Stomach (tissue), 9 donors: Measurements from ENCODE around the gene RETREG2. TPM values are rescaled to one million over a fixed set of nuclear protein-coding genes. Genes with fewer than 3 reads are reported as not detected.
A peak's percentile ranks its signal among the peaks of the same experiment; 100 is the strongest.

Source experiments
- DNase-seq, 2 donors: peaks; one replicate each; pipeline versions ENCODE4 v3.0.0 to v3.0.0-alpha.2; 2013 to 2019
- H3K27ac ChIP-seq, 5 donors: fragments of 200-600 bp in 4 of 5; sonication (generic) in 4 of 5; one replicate each; pipeline ENCODE4 v1.5.1; 2013 to 2019; ENCODE audit warnings: mild to moderate bottlenecking in 1 of 5, moderate library complexity in 1 of 5
- H3K27me3 ChIP-seq, 3 donors: fragments of 200-600 bp; sonication (generic); one replicate each; pipeline ENCODE4 v1.5.1; 2017 to 2019; ENCODE audit warnings: mixed run types in 1 of 3
- H3K36me3 ChIP-seq, 4 donors: fragments of 200-600 bp; sonication (generic); 1 replicate in 3 of 4; 2 replicates in 1 of 4; pipeline ENCODE4 v1.5.1; 2016 to 2019
- H3K4me1 ChIP-seq, 4 donors: fragments of 200-600 bp; sonication (generic); one replicate each; pipeline ENCODE4 v1.5.1; 2016 to 2019
- H3K4me3 ChIP-seq, 4 donors: fragments of 200-600 bp; sonication (generic) in 3 of 4; one replicate each; pipeline ENCODE4 v1.5.1; 2016 to 2019; ENCODE audit warnings: mild to moderate bottlenecking in 1 of 4
- H3K9me3 ChIP-seq, 4 donors: fragments of 200-600 bp; sonication (generic); one replicate each; pipeline ENCODE4 v1.5.1; 2016 to 2019
- EP300 ChIP-seq: sonication (generic); formaldehyde crosslinking; IDR thresholded peaks from one replicate; pipeline ENCODE4 v1.6.1; 2017; ENCODE audit warnings: antibody characterized with exemption
- POLR2A ChIP-seq, 4 donors: fragments of 450-650 bp; IDR thresholded peaks; one replicate each; pipeline ENCODE4 v1.6.1; 2016; ENCODE audit warnings: antibody characterized with exemption in 4 of 4, control low read depth in 2 of 4, mild to moderate bottlenecking in 1 of 4, moderate library complexity in 1 of 4
- POLR2AphosphoS5 ChIP-seq, 3 donors: sonication (generic); formaldehyde crosslinking; IDR thresholded peaks; one replicate each; pipeline ENCODE4 v1.6.1; 2016; ENCODE audit warnings: antibody characterized with exemption in 3 of 3
- WGBS, 5 donors: extraction: QIAGEN DNeasy Blood & Tissue Kit in 3 of 5; methylation state at CpG; one replicate each; pipeline versions ENCODE4 v1.1.5 to v1.1.7; 2013 to 2018; 5-methylcytosine and 5-hydroxymethylcytosine counted together
- intact Hi-C: fragments of 100-400 bp; cut with DNase I; formaldehyde crosslinking; loops from one replicate; pipeline ENCODE4 v1.15.1; 2023; ENCODE audit warnings: low total_unique reads
- polyA plus RNA-seq, 3 donors: library from polyadenylated mRNA; stranded (reverse); fragments of 200-250 nt; gene quantifications; one replicate each; pipeline ENCODE4 v1.2.3, GENCODE V29; 2013
- total RNA-seq, 5 donors: library from RNA; depleted of rRNA; stranded (reverse); fragments of >200 nt; gene quantifications; one replicate each; pipeline versions ENCODE4 v1.1.0 to v1.2.3, GENCODE V29; 2014 to 2016
- TF ChIP-seq, protein P1 (sequence below), 7 experiments: fragments of 450-650 bp in 4 of 7; fragments of 200-600 bp in 3 of 7; sonication (generic) in 3 of 7; IDR thresholded peaks; one replicate each; pipeline ENCODE4 v1.5.1; 2016 to 2019; ENCODE audit warnings: antibody characterized with exemption in 7 of 7, control low read depth in 2 of 7, mild to moderate bottlenecking in 1 of 7
- donor health status: healthy with polysubstance abuse.
- donor health status: Bipolar disorder and iron deficiency.
- donor health status: healthy.

RETREG2 gene
- total and polyA plus RNA-seq, 8 donors: 23.9 to 97.3 (median 43.0) TPM

DNA sequence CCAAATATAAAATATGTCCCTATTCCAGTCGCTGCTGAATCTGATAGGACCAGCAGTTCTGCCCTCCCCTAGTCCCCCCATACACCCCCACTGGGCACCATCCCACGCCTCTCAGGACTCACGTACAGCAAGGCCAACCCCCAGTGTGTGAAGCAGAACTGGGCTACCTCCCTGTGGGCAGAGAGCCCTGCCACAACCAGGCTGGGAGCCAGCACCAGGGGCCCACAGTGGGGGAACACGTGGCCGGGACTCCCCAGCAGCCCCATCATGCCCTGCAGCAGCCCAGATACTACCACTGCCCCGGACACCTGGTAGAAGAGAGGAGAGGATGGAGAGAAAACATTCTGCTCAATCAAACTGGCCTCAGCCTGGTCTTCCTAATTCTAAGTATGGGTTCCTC lies 9.5 kb upstream of the RETREG2 start:
- H3K9me3 ChIP-seq: no peaks in the 10 kb centered on the region
- peaks cover 17 to 20% (median 19%) of the 10 kb centered on the region in 4 donors for H3K36me3 ChIP-seq
- H3K27me3 ChIP-seq: no peaks in the 10 kb centered on the region
- no peak for DNase-seq
- TF ChIP-seq EP300 (no peak), POLR2AphosphoS5 (IDR thresholded peaks at IDR 0.05) (no peak), POLR2A (IDR thresholded peaks at IDR 0.05) (no peak)
- TF ChIP-seq, protein P1, sequence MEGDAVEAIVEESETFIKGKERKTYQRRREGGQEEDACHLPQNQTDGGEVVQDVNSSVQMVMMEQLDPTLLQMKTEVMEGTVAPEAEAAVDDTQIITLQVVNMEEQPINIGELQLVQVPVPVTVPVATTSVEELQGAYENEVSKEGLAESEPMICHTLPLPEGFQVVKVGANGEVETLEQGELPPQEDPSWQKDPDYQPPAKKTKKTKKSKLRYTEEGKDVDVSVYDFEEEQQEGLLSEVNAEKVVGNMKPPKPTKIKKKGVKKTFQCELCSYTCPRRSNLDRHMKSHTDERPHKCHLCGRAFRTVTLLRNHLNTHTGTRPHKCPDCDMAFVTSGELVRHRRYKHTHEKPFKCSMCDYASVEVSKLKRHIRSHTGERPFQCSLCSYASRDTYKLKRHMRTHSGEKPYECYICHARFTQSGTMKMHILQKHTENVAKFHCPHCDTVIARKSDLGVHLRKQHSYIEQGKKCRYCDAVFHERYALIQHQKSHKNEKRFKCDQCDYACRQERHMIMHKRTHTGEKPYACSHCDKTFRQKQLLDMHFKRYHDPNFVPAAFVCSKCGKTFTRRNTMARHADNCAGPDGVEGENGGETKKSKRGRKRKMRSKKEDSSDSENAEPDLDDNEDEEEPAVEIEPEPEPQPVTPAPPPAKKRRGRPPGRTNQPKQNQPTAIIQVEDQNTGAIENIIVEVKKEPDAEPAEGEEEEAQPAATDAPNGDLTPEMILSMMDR (IDR thresholded peaks at IDR 0.05): no peak
- 30 to 43% (median 39%) methylated on average over 6 of the region's 6 CpGs for WGBS, 5 donors
- intact Hi-C loops: no loop called here
- no peak overlapping the region for H3K27ac ChIP-seq
- H3K4me3 ChIP-seq: no peak overlapping the region
- H3K4me1 ChIP-seq: peaks cover 5 to 22% (median 7%) of the 10 kb centered on the region in 4 donors

DNA sequence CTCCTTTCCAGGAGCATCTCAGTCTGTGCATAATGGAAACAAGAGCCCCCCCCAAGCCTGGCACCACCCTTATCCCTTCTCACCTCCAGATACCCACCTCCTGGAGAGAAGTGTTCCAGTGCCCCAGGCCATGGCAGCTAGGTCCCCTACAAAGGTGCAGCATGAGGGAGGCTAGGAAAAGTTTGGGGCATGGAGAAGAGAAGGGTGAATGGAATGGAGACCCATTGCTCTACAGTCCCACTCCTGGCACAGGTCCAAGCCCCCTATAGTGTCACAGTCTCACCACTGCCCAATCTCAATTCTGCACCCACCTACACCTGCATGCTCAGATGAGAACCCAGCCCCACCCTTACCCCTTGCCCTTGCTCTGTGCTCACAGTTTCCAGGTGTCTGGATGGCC lies 9.1 kb upstream of the RETREG2 start:
- no peak overlapping the region for H3K27ac ChIP-seq
- H3K4me3 ChIP-seq: no peak overlapping the region
- H3K27me3 ChIP-seq: no peaks in the 10 kb centered on the region
- H3K9me3 ChIP-seq: no peaks in the 10 kb centered on the region
- no peak for DNase-seq
- H3K36me3 ChIP-seq: peaks cover 21 to 24% (median 23%) of the 10 kb centered on the region in 4 donors
- H3K4me1 ChIP-seq: peaks cover 6 to 26% (median 9%) of the 10 kb centered on the region in 4 donors
- intact Hi-C loops: no loop called here
- TF ChIP-seq, protein P1 (IDR thresholded peaks at IDR 0.05): no peak
- TF ChIP-seq EP300: no peak
- no peak for TF ChIP-seq POLR2AphosphoS5 (IDR thresholded peaks at IDR 0.05)
- TF ChIP-seq POLR2A (IDR thresholded peaks at IDR 0.05): no peak

DNA sequence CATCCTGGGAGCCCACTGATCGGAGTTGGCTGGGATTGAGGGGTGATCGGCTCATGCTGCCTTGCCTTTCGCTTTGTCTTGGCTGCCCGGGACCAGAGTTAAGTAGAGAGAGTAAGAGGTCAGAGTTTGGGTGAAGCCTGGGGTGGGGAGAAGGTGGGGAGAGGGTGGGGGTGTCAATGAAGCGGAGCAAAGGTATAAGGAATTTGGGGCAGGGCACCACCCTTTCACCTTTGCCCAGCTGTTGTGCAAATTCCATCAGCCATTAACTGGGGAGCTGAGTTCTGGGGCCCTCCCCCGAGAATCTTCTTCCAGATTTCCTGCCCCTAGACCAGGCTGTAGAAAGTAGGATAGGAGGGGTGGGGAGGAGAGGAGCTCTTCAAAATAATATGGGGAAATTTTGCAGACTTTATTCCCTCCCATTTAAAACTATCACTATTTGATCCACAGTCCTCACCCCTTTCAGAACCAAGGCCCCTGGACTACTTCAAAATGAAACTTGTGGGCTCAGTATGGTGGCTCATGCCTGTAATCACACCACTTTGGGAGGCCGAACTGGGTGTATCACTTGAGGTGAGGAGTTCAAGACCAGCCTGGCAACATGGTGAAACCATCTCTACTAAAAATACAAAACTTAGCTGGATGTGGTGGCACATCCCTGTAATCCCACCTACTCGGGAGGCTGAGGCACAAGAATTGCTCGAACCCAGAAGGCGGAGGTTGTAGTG lies 8.0 kb upstream of the RETREG2 start, which contains the start of gene SLC23A3:
SLC23A3 (minus strand) TSS at position 100 of the 725 bp plus-strand sequence; CDS start at position 55, 45 bp downstream.
- H3K4me1 ChIP-seq: peaks cover 6 to 37% (median 21%) of the 10 kb centered on the region in 4 donors
- intact Hi-C loops: loop anchor here (5.0 kb wide), 1 partner anchor 47 kb away; the partner anchor contains the start of gene ABCB6
- H3K9me3 ChIP-seq: no peaks in the 10 kb centered on the region
- H3K36me3 ChIP-seq: peaks cover 32 to 36% (median 33%) of the 10 kb centered on the region in 4 donors
- TF ChIP-seq EP300 (no peak), POLR2A (IDR thresholded peaks at IDR 0.05) (no peak), POLR2AphosphoS5 (IDR thresholded peaks at IDR 0.05) (no peak)
- TF ChIP-seq, protein P1 (IDR thresholded peaks at IDR 0.05): no peak
- no peak for DNase-seq
- no peaks in the 10 kb centered on the region for H3K27me3 ChIP-seq
- H3K4me3 ChIP-seq: no peak within 1 kb of the TSS
- WGBS, 5 donors: 81 to 84% (median 82%) methylated on average over 10 of the region's 10 CpGs
- H3K27ac ChIP-seq: peak within 1 kb of the TSS in 2 of 5 donors; percentile 68 to 72

DNA sequence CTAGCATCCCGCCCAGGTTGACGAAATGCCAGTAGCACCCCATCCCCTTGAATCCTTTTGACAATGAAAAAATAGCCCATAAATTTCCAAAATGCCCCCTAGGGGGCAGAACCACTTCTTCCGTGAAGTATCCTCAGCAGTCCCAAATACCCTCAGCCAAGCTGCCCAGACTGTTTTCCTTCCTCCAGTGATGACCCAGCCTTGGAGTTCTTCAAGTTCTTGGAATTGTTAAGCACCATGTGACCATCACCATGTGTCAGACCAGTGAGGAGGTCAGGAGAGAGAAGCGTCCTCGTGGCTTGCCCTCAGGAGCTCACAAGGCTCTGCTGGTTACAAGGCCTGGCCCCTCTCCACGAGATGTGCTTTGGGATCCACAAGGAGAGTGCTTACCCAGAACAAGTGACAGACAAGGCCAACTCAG lies 6.8 kb upstream of the RETREG2 start:
- peaks cover 12 to 48% (median 32%) of the 10 kb centered on the region in 4 donors for H3K4me1 ChIP-seq
- intact Hi-C loops: loop anchor here (5.0 kb wide), 1 partner anchor 46 kb away; the partner anchor contains the start of gene ABCB6
- 21 to 38% (median 28%) methylated on average over 5 to 6 of the region's 6 CpGs for WGBS, 5 donors
- H3K27ac ChIP-seq: peak overlapping the region in 4 of 5 donors; percentile 59 to 72 (median 70)
- no peaks in the 10 kb centered on the region for H3K9me3 ChIP-seq
- no peak overlapping the region for H3K4me3 ChIP-seq
- TF ChIP-seq, protein P1 (IDR thresholded peaks at IDR 0.05): peak in 5 of 7 experiments; percentile 44 to 77 (median 72)
- no peak for TF ChIP-seq EP300
- peak in 2 of 3 donors; percentile 8 to 32 for TF ChIP-seq POLR2AphosphoS5 (IDR thresholded peaks at IDR 0.05)
- no peak for TF ChIP-seq POLR2A (IDR thresholded peaks at IDR 0.05)
- peak in 1 of 2 donors; percentile 72 for DNase-seq
- peaks cover 32 to 39% (median 36%) of the 10 kb centered on the region in 4 donors for H3K36me3 ChIP-seq
- H3K27me3 ChIP-seq: no peaks in the 10 kb centered on the region
